Measurements from ENCODE around the gene SLC22A23. TPM values are rescaled to one million over a fixed set of nuclear protein-coding genes. Genes with fewer than 3 reads are reported as not detected.
A peak's percentile ranks its signal among the peaks of the same experiment; 100 is the strongest.

SLC22A23 gene
- total RNA-seq, 4 donors from 2014 or later = 6.2 to 10.8 (median 7.8) TPM

DNA sequence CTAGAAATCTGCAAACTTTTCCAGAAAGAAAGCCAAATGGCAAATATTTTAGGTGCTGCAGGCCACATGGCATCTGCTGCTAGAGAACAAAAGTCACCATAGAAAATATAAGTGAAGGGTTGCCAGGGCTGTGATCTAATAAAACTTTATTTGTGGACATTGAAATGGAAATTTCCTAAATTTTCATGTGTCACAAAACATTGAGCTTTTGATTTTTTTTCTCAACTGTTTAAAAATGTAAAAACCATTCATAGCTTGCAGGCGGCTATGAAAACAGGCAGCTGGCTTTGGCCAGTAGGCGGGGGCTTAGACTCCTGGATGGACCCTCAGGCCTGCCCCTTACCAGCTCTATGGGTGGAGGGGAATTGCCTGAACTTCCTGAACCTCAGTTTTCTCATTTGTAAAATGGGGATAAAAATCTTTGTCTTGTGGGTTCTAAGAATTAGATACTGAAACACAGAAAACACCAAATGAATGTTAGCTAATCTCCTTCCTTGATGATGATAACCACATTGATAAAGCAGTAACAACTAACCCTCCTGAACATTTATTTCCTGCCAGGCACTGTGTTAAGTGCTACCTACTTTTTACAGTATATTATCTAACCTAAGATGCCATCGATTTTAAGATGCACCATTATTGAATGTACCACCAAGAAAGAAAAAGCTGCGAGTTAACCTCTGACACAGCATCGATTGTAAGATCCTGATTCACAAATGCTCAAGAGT lies 85.5 kb downstream of the SLC22A23 start:
- H3K27ac ChIP-seq = peak overlapping the region in 2 of 4 donors; percentile 1 to 39
- no peak overlapping the region for H3K4me3 ChIP-seq
- H3K9me3 ChIP-seq = no peaks in the 10 kb centered on the region
- H3K4me1 ChIP-seq = peaks cover 0 to 44% (median 0%) of the 10 kb centered on the region in 3 donors
- no peak for TF ChIP-seq POLR2AphosphoS5 (IDR thresholded peaks at IDR 0.05)
- no peak for TF ChIP-seq CTCF (IDR thresholded peaks at IDR 0.05)
- no peak for TF ChIP-seq EP300 (IDR thresholded peaks at IDR 0.05)
- TF ChIP-seq POLR2A (IDR thresholded peaks at IDR 0.05) = no peak
- 76 to 91% methylated on average over 5 of the region's 5 CpGs for WGBS, 2 donors (ENCODE audit: low coverage in 1 of 2)
- no peaks in the 10 kb centered on the region for H3K36me3 ChIP-seq
- H3K27me3 ChIP-seq = no peaks in the 10 kb centered on the region
- no peak for ATAC-seq

DNA sequence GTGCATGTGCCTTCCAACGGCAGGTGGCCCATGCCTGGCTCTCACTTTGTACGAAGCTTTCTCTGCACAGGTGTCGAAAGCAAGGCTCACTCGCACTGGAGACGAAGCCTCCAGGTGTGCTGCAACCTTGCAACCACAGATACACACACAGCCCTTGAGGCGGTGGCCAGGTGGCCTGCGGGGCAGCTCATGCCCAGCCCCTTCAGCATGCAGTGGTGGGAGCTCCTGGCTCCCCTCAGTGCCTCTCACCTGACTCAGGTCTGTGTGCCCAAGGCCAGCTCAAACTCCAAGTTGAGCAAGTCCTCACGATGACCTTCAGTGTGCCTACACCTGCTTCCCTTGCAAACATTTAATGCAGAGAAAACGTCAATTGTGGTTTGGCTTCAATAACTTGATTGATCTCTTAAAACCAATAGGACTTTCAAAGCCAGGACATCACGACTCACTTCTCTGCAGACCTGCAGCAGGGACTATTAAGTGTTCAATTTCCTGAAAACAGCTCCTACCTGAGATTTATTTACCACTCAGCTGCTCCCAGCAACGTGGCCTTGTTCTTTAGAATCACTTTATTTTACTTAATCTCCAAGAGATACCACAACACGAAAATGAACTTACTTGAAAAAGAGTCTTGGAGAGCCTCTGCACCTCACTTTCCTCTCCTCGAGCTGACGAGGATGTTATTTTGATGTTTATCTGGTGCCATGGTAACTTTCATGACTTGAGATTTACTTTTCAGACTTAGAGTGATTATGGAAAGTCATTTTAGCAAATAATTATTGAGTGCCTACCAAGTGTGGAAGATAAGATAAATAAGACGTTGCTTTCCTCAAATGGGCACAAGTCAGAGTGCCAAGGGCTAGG lies 86.3 kb downstream of the SLC22A23 start:
- no peaks in the 10 kb centered on the region for H3K27me3 ChIP-seq
- no peaks in the 10 kb centered on the region for H3K9me3 ChIP-seq
- H3K4me3 ChIP-seq = no peak overlapping the region
- no peaks in the 10 kb centered on the region for H3K36me3 ChIP-seq
- H3K4me1 ChIP-seq = peaks cover 0 to 44% (median 0%) of the 10 kb centered on the region in 3 donors
- peak overlapping the region in 3 of 4 donors; percentile 1 to 39 (median 15) for H3K27ac ChIP-seq
- ATAC-seq = no peak
- TF ChIP-seq CTCF (IDR thresholded peaks at IDR 0.05) (no peak), POLR2A (IDR thresholded peaks at IDR 0.05) (no peak), EP300 (IDR thresholded peaks at IDR 0.05) (no peak), POLR2AphosphoS5 (IDR thresholded peaks at IDR 0.05) (no peak)
- 31 to 38% methylated on average over 3 to 10 of the region's 15 CpGs for WGBS, 2 donors (ENCODE audit: low coverage in 1 of 2)

GRCh38 chr6:3369985-3370360 lies 86.9 kb downstream of the SLC22A23 start:
- H3K4me1 ChIP-seq = peaks cover 0 to 44% (median 0%) of the 10 kb centered on the region in 3 donors
- H3K36me3 ChIP-seq = no peaks in the 10 kb centered on the region
- TF ChIP-seq CTCF (IDR thresholded peaks at IDR 0.05) = no peak
- no peak for TF ChIP-seq POLR2A (IDR thresholded peaks at IDR 0.05)
- no peak for TF ChIP-seq POLR2AphosphoS5 (IDR thresholded peaks at IDR 0.05)
- TF ChIP-seq EP300 (IDR thresholded peaks at IDR 0.05) = no peak
- H3K4me3 ChIP-seq = no peak overlapping the region
- H3K27me3 ChIP-seq = no peaks in the 10 kb centered on the region
- no peak overlapping the region for H3K27ac ChIP-seq
- H3K9me3 ChIP-seq = no peaks in the 10 kb centered on the region
- no peak for ATAC-seq
- 84% methylated on average over 3 to 5 of the region's 5 CpGs for WGBS, 2 donors (ENCODE audit: low coverage in 1 of 2)

DNA sequence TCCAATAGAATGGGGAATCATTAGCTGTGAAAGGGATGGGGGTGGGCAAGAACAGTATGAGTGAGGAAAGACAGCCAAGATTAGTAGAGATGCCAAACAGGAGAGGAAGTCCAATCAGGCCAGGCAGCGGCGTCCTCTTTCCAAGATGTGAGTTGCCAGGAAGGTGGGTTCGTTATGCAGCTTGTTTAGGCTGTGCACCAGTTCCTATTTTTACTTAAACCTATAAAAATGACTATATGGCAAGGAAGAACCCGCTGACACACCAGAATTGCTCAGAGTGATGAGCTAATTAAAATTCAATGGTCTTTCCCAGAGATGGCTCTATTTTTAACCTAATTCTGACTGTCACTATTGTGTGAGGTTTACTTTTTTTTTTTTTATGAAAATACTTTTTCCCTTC lies 88.2 kb downstream of the SLC22A23 start:
- H3K27me3 ChIP-seq = no peaks in the 10 kb centered on the region
- 49 to 62% methylated on average over 4 of the region's 4 CpGs for WGBS, 2 donors (ENCODE audit: low coverage in 1 of 2)
- H3K27ac ChIP-seq = no peak overlapping the region
- ATAC-seq = no peak
- H3K36me3 ChIP-seq = no peaks in the 10 kb centered on the region
- H3K4me1 ChIP-seq = peaks cover 0 to 44% (median 0%) of the 10 kb centered on the region in 3 donors
- no peak for TF ChIP-seq POLR2A (IDR thresholded peaks at IDR 0.05)
- no peak for TF ChIP-seq CTCF (IDR thresholded peaks at IDR 0.05)
- TF ChIP-seq POLR2AphosphoS5 (IDR thresholded peaks at IDR 0.05) = no peak
- no peak for TF ChIP-seq EP300 (IDR thresholded peaks at IDR 0.05)
- no peaks in the 10 kb centered on the region for H3K9me3 ChIP-seq
- H3K4me3 ChIP-seq = no peak overlapping the region

Measured in gastroesophageal sphincter (tissue), 4 donors.